HG03108 (cell line): ENCODE data around the gene ADAMTSL2.

Experiments
- ATAC-seq: cut with Tn5 transposase; IDR thresholded peaks from one replicate; pipeline ENCODE4 v1.9.1; 2021; ENCODE audit warnings: moderate library complexity; ENCODE audit not compliant: unreplicated experiment

The ADAMTSL2 gene

DNA sequence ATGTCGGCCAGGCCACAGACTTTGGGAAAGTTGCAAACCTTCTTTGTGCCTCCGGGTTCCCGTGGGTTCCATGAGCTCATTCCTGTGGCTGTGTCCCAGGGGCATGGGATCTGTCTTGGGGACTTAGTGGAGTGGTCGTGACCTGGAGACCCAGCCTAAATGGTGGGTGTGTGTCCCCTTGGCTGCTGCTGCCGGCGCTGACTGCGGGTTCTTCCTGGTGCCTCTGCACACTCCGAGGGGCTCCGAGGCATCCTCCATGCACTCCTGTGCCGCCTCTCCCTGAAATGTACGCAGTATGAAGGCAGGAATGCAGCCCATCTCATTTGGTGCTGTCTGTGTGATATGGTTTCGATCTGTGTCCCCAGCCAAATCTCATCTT, 34.6 kb upstream of the ADAMTSL2 start:
- ATAC-seq = no peak

DNA sequence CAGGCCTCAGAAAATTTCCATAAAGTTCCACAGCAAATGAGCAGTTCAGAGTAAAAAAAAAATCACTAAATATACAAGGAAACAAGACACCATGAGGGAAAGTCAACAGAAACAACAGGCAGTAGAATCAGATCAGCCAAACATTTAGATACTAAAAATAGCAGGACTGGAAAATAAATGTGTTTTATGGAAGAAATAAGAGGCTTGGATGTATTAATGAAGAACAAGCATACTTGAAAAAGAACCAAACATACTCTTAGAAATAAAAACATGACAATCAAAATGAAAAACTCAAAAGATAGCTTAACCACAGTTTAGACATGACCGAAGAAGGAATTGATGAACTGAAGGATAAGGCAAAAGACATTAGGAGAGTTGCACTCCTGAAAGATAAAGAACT, 32.4 kb upstream of the ADAMTSL2 start:
- ATAC-seq = no peak

GRCh38 chr9:133505186-133505830, 29.2 kb upstream of the ADAMTSL2 start:
- ATAC-seq = no peak

DNA sequence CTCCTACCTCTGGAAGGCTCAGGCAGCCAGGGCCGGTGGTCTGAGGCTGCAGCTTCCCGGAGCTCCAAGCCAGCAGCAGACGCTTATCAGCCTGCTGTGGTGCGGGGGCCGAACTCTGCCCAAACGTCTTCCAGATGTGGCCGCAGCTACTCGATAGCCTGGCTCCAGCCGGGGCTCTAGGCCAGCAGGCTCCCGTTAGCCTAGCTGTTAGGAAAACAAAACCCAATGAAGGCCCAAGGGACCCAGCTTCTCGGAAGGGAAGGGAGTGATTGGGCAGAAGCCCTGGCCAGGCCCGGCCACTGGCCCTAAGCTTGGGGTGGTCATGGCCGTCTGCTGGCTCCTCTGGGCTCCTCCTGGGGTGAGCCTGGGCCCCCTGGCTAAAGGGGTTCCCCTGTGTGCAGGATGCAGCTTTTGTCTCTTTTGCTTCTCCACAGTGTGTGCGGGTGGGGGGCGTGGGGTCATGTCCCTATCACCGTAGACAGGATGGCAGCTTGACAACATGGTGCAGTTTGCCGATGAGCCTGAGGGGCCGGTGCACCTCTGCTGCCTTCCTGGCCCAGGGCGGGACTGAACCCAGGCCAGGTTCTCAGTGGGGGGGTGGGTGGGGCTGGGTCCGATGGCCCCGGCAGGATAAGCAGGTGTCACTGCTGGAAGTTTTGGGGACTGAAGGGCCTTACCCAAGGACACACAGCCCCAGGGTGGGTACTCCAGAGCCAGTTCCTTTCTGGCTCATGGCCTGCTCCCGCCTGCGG, 28.4 kb upstream of the ADAMTSL2 start:
- no peak for ATAC-seq

GRCh38 chr9:133506653-133507038, 27.9 kb upstream of the ADAMTSL2 start:
- ATAC-seq = no peak

DNA sequence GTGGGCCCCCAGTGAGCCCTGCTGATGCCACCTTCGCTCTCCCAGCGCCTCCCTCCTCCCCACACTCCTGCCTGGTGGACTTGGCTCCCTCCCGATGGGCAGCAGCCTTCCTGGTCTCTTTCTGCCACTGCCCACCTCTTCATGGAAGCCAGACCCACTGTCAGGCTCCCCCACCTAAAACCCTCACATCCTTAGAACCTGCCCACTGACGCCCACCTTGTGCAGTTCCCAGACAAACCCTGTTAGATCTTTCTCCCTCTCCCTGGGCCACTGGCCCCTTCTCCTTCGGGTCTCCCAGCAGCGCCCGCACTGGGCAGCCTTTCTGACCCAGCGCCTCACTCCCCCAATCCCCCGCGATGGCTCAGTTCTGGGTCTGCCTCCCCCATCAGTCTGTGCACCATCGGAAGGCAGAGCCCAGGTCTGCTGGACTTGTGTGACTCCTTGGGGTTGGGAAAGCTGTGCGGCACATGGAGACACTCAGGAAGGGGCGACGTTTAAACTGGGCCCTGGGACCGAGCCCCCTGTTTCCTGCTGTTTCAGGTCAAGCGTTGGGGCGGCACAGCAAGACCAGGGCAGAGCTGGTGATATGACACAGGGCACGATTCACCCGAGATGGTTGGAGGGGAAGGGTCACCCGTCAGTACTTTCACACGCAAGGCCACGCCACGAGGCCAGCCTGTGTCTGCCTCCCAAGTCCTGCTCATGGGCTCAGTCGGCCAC, 27.1 kb upstream of the ADAMTSL2 start:
- ATAC-seq = no peak

DNA sequence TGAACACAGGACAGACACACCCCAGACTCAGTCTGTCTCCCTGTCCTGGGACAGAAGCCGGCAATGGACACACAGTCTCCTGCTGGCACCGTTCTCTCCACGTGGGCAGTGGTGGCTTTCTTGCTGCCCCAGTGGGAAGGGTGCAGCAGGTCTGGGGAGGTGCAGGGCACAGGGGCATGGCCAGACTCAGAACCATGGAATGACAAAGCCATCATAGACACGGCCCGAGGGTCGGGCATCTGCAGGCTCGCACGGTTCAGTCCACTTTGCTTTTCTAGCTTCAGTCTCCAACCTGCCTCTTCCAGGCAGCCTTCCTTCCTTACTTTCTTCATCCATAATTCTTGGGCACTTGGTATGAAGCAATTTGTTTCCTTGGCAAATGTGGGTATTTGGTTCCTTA, 26.5 kb upstream of the ADAMTSL2 start:
- no peak for ATAC-seq

GRCh38 chr9:133509179-133510083, 25.1 kb upstream of the ADAMTSL2 start:
- no peak for ATAC-seq

DNA sequence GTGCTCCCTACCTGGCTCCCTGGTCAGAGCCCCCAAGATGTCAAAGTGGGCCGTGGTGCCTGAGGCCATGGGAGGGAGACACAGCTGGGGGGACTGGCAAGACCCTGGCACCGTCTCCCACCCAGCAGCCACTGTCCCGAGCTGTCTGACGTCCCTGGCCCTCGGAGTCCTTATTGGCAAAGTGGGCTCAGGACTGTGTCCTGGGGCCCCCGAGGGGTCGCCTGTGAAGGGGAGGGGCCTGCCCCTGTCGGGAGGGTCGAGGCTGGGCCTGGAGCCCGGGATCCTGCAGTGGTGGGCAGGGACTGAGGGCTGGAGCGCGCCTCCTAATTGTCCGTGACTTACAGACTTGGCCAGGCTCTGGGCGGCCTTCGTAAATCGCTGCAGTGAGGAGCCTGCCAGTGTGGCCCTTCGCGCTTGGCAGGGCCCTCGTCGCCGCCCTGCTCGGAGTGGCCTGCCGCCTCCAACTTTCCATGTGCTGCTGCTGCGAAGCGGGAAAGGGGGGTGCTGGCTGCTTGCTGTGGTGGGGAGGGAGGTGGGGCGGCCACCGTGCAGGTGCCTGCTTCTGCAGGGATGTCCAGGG, 23.5 kb upstream of the ADAMTSL2 start:
- ATAC-seq = no peak

DNA sequence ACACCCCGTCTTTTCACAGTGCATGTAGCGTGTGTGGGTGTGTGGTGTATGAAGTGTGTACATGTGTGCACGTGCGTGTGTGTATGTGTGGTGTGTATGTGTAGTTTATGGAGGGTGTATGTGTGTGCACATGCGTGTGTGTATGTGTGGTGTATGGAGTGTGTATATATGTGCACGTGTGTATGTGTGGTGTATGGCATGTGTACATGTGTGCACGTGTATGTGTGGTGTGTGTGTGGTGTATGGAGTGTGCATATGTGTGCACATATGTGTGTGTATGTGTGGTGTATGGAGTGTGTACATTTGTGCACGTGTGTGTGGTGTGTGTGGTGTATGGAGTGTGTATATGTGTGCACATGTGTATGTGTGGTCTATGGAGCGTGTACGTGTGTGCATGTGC, 22.9 kb upstream of the ADAMTSL2 start:
- no peak for ATAC-seq

GRCh38 chr9:133512253-133513213, 22.0 kb upstream of the ADAMTSL2 start:
- ATAC-seq = no peak

DNA sequence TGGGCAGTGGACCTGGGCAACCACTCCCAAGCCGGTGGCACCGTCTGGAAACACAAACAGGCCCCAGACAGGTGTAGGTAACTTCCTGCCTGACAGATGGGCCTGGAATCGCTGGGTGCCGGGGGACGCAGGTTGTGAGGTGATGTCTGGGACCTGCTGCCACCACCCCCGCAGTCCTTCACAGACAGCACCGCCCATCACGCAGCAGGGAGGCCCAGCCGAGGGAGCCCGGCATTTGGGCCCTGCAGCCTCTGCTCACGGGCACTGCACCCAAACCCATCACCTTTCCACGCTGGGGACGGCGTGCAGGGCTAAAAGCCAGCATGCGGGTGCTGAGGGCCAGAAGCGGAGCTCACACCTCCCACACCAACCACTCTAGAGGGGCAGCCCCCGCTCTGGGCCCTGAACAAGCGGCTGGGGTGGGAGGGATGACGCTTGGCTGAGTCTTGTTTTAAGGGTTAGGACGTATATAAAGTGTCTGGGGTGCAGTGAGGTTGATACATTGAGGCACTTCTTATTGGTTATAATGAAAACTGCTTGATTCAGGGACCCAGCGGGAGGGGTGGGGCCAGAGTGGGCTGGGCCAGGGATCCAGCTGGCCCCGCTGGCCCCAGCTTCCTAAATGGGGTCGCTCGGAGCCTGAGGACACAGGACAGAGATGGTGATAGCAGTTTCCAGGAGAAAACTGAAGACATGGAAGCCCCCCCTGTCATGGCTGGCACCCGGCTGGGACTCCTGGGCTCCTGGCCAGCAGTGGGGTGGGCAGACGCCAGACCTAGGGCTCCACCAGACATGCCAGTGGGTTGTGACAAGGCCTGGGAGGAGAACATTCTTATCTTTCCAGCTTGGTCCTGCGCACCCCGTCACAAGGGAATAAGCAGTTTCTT, 21.0 kb upstream of the ADAMTSL2 start:
- ATAC-seq = no peak

DNA sequence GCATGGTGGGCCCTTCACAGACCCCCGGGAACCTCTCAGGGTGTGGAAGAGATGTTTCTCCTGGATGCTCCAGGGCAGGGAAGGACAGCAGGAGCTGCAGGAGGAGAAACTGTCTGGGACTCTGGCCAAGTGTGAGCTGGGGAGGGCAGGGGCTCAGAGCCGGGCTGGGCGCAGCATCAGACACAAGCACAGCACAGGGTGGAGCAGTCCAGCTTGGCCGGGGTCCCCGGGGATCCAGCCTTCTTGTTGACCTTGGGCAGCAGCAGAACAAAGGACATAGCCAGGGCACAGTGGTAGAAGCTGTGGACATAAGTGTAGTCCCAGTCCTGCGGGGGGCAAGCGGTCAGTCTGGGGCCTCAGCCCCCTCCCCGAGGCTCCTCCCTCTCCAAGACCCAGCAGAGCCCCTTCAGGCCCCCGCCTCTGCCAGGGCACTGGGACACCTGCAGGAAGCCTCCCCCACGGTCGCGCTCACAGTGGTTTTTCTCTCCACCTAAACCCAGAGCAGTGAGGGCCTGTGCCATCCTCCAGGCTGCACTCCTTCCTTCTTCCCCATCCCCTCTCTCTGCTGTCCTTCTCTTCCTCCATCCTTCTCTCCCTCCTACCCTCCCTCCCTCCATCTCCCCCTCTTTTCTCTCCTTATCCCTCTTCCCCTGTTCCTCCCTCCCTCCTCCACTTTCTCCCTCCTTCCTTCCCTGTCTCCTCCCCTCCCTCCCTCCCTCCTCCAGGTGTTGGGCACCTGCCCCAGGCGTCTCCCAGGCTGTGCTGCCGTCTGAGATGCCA, 19.9 kb upstream of the ADAMTSL2 start:
- ATAC-seq = no peak

GRCh38 chr9:133515240-133515610, 19.3 kb upstream of the ADAMTSL2 start:
- ATAC-seq = no peak

GRCh38 chr9:133515615-133516255, 18.8 kb upstream of the ADAMTSL2 start:
- no peak for ATAC-seq

GRCh38 chr9:133516256-133516960, 18.1 kb upstream of the ADAMTSL2 start:
- ATAC-seq = no peak

- no peak for ATAC-seq
Observed at GRCh38 chr9:133516961-133517350, 17.5 kb upstream of the ADAMTSL2 start.
